HepG2 (cell line): Measurements from ENCODE around the gene POMT2.

Experiments used
- ARID3A ChIP-seq: IDR thresholded peaks from 2 replicates; pipeline ENCODE4 v1.6.1; 2012; ENCODE audit warnings: low read depth, low read length, improper control_type of control experiment
- CTCF ChIP-seq: sonication (generic); formaldehyde crosslinking; IDR thresholded peaks from 2 replicates; pipeline ENCODE4 v1.5.0; 2020; ENCODE audit warnings: mild to moderate bottlenecking, missing genetic modification reagents, moderate library complexity
- MAZ ChIP-seq, 2 experiments: sonication (generic) in 1 of 2; formaldehyde crosslinking in 1 of 2; IDR thresholded peaks; 2 replicates each; pipeline versions ENCODE4 v1.5.0 to v1.6.1; 2012 to 2020; ENCODE audit warnings: low read depth in 2 of 2, mild to moderate bottlenecking in 2 of 2, borderline replicate concordance in 1 of 2, improper control_type of control experiment in 1 of 2, low read length in 1 of 2, missing genetic modification reagents in 1 of 2, moderate library complexity in 1 of 2
- ZNF280B ChIP-seq: sonication (generic); formaldehyde crosslinking; IDR thresholded peaks from 2 replicates; pipeline ENCODE4 v1.5.0; 2020; ENCODE audit warnings: missing genetic modification reagents, mild to moderate bottlenecking, borderline replicate concordance

GRCh38 chr14:77239412-77239811 is 81.3 kb downstream of the POMT2 start:
- TF ChIP-seq MAZ (IDR thresholded peaks at IDR 0.05; ENCODE audit: borderline replicate concordance, low read depth, low read length), result no peak
- no peak for TF ChIP-seq MAZ (CRISPR knock-in tag; IDR thresholded peaks at IDR 0.05; ENCODE audit: low read depth)
- no peak for TF ChIP-seq ZNF280B
- TF ChIP-seq CTCF (CRISPR knock-in tag), result no peak
- TF ChIP-seq ARID3A, result no peak
